Measurements from ENCODE around the gene RER1.

DNA sequence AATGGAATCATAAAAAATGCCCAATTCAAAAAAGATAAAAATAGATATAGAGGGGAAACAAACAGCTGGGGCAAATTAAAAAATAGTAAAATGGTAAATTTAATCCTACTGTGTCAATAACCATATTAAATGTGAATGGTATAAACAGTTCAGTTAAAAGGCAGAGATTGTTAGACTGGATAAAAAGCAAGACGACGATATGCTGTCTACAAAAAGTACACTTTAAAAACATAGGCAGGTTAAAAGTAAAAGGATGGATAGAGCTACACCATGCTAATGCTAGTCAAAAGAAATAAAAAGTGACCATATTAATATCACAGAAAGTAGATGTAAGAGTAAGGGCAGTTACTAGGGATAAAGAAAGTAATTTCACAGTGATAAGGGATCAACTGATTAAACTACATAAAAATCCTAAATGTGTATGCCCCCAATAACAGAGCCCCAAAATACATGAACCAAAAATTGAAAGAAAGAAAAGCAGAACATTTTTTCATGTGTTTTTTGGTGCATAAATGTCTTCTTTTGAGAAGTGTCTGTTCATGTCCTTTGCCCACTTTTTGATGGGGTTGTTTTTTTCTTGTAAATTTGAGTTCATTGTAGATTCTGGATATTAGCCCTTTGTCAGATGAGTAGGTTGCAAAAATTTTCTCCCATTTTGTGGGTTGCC lies 27.7 kb upstream of the RER1 start:
- no peak for TF ChIP-seq CTCF (IDR thresholded peaks at IDR 0.05)
- no peak for TF ChIP-seq POLR2A (IDR thresholded peaks at IDR 0.05)
